Jurkat, Clone E6-1 (cell line): Measurements from ENCODE around the gene ZNF385D.
"Not testable (repeated sequence)": the region's sequence is repeated elsewhere in the genome, so short reads cannot be mapped to it uniquely, and the experiment has no call there.

ENCODE experiments used
- DNase-seq: peaks from one replicate; pipeline ENCODE4 v3.0.0-alpha.2; 2011; ENCODE audit warnings: low read depth, low spot score
- H3K4me3 ChIP-seq: 2 replicates; pipeline ENCODE4 v1.5.1; 2011; ENCODE audit warnings: mild to moderate bottlenecking, low read length, control low read depth, moderate library complexity

Gene ZNF385D

DNA sequence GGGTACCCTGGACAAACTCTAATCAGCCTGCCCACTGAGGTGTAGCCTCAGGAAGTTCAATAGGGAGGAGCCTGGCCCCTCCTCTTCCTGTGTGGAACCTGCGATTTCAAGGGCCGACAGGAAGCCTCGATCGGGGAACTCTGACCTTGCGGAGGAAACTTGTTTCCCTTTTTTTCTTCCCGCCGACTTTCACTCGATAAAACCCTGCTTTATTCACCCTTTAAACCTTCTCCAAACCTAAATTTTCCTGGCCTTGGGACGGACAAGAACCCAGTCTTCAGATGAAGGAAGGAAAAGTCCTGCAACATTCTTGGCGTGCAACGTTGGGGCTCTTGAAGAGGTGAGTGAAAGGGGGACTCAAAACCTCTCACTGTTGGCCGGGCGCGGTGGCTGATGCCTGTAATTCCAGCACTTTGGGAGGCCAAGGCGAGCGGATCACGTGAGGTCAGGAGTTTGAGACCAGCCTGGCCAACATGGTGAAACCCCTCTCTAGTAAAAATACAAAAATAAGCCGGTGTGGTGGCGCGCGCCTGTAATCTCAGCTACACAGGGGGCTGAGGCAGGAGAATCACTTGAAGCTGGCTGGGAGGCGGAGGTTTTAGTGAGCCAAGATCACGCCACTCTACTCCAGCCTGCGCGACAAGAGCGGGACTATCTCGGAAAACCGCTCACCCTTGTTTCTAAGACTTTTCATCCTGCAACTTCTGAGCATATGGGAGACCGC lies 208.2 kb downstream of the ZNF385D start:
- no peak for DNase-seq
- H3K4me3 ChIP-seq, result no peak overlapping the region

DNA sequence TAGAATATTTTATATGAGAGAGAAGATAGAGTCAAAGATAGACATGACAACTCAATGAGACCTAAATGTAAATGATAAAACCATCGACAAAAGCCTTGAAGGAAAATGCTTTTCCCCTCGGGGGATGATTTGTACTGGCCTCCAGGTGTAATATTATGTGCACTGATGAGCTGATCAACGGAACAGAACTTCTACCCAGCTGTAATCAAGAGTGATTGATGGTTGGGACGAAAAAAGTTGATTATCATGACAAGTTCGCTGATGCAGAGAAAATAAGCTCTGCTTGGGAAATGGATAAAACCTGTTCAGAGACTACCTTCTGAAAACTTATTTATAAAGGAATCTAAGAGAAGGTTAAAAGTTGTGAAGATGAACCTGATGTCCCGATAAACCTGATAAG lies 210.7 kb downstream of the ZNF385D start:
- no peak for DNase-seq
- no peak overlapping the region for H3K4me3 ChIP-seq

DNA sequence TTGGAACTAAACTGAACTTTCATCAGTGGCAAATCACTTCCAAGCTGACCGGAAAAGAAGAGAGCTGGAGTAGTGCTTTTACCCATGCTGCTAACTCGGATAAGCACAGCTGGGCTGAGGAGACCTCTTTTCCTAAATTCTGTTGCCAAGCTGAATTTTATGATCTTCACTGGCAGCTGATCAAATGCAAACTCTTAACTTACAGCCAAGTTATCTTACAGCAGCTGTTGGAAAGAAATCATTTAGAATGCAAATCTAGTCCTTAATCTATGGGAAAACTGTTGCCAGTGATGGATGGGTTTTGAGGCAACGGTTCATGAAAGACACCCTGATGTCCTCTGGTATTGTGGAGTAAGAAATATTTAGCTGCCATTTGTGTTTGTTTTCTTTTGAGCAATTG lies 216.5 kb downstream of the ZNF385D start:
- no peak overlapping the region for H3K4me3 ChIP-seq
- no peak for DNase-seq

DNA sequence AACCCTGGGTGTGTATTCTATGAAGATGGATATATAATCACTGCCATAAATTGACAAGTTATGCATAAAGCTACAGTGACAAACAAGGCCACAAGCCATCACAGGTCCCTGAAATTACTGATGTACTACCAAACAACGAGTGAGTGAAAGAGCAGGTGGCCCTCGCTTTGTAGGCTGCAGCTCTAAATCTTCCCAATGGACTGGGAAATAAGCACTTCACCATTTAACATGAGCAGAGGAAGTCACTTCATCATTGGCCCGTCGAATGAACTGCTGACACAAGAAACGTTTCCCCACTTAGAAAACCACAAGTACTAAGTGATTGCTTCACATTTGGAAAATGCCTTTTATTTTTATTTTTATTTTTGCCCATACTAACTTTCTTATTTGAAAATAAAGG lies 218.0 kb downstream of the ZNF385D start:
- H3K4me3 ChIP-seq, result no peak overlapping the region
- DNase-seq, result no peak

DNA sequence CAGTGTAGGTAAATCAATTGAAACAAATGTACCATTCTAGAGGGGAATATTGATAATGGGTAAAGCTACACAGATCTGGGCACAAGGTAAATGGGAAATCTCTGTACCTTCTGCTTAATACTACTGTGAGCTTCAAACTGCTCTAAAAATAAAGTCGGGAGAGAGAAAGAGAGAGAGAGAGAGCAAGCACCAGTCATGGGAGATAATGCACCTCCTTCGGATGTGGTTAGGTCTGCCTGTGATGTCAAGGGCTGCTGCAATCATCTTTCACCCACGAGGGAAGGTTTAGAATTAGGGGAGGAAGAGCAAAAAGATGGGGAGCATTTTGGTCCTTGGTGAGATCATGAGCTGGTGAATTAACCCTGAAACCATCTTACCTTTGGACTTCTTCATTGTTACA lies 219.1 kb downstream of the ZNF385D start:
- DNase-seq, result peak; percentile 68
- H3K4me3 ChIP-seq, result no peak overlapping the region

DNA sequence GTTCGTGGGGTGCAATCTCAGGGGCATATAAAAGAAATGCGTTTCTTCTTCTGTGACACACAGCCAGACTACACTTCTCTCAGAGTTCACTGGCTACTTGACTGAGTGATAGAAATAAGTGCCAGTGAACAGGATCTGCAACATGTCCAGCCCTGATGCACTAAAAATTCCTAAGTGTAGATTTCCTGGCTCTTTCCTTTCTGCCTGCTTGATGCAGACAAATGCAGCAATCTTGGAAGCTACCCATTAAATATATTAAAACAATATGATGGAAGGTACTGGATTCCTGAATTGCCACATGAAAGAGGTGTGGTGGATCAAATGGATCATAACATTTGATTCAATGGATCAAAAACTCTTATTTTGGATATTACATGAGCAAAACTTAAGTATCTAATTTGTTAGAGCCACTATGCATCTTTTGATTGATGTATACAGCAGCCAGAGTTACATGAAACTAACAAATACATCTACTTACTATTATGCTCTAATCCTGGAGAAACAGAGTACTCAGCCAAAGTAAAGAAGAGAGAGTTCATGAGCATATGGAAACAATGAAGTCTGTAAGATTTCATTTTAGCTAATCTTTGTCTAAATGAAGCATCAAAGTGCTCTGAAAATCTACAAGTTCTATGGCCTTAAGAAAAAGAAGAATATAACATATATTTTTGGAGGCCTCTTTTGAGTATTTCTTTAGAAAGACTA lies 222.6 kb downstream of the ZNF385D start:
- no peak overlapping the region for H3K4me3 ChIP-seq
- no peak for DNase-seq

DNA sequence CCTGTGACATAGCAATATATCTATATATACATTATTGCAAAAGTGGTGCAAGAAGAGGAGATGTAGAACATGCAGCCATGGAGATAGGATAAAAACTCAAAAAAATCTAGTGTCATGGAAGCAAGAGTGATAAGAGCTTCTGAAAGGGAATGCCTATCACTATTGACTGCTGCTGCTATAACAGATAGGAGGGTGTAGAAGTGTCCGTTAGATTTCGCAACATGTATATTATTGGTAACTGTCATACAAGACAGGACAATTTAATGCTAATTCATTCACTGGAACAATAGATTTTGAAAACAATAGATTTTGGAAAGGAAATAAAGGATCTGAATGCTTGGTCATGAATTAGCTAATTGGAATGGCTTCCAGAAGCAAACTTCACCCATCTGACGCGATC lies 224.5 kb downstream of the ZNF385D start:
- DNase-seq, result no peak
- H3K4me3 ChIP-seq, result no peak overlapping the region

DNA sequence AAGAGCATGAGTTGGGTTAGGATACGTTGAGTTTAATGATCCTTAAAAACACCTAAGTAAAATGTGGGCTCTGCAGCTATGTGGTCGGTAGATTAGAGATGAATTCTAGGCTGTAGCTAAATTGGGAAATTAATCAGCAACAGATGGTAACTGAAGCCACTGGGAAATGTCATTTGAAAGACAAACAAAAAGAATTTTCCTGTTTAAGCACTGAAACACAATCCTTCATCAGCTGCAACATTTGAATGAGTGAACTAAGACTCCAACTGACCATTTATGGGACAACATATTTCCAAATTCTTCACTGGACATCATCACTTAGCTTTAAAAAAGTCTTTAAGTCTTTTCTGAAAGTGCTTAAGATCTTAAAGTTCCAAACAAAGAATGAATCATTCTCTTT lies 226.9 kb downstream of the ZNF385D start:
- H3K4me3 ChIP-seq, result no peak overlapping the region
- no peak for DNase-seq

DNA sequence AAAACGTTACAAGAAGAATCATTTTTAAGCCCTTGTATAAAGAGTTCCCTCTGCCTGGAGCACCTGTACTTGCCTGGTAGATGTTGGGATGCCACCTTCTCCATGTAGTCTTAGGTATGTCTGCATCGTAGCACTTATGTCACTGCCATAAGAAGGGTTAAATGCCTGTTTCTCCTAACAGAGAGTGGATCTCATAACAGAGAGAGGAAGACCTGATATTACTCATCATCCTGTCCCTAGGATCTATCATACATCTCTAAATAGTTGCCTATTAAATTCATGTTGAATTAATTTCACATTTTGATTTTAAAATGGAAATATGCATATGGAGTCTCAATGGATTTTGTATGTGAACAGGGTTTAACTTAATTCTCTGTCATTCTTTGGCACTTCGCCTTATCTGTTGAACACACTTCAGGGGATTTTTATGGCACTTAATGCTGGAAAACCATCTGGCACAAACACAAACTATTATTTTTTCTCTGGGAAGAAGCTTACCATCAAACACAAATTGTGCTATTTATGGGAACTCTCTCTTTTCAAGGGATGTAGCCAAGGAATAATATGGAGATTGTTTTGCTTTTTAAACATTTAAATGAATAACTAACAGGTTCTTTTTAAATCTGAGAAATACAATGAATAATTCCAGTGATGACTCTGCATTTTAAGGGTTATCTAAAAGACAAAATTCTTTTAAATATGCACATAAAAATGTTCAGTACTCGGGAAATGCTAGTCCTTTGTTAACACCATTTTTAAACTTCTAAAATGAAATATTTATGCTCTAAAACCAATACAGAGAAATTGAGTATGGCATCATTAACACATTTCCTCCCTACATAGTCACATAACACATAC lies 230.7 kb downstream of the ZNF385D start:
- no peak overlapping the region for H3K4me3 ChIP-seq
- DNase-seq, result no peak

DNA sequence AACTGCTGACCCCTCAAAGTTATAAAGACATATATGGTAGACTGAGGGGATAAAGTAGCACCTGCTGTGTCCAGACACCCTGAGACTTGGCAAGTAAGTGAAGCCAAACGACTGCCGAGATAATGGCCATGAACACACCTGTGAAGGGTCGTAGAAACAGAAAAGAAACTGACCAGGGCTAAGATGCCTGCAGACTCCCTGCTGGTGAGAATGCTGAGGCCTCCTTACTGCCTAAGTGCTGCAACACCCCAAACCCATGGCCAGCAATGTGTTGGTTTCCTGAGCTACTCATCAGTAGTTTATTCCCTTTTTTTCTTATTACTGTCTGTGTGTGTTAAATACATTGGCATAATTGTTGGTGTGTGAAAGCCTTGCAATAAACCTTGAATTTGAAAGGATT lies 233.8 kb downstream of the ZNF385D start:
- DNase-seq, result no peak

DNA sequence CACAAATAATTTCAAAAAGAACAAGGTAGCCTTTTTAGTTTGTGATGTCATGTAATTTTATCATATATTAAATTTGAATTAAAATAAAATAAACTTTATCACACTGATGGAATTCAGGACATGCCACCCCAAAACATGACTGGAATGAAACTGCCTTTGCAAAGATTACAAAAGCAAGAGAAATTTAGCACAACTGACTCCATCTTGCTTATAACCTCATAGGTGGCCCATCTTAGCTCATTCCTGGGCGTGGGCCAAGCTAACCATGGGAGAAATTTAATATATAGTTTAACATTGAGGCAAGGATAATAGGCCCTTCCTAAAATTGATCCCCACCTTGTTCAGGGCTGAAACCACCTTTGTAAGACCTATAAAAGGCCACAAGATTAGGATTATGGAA lies 235.6 kb downstream of the ZNF385D start:
- H3K4me3 ChIP-seq, result no peak overlapping the region
- DNase-seq, result no peak

More for the DNA sequence above, 233.8 kb downstream of the ZNF385D start:
- H3K4me3 ChIP-seq, result no peak overlapping the region

DNA sequence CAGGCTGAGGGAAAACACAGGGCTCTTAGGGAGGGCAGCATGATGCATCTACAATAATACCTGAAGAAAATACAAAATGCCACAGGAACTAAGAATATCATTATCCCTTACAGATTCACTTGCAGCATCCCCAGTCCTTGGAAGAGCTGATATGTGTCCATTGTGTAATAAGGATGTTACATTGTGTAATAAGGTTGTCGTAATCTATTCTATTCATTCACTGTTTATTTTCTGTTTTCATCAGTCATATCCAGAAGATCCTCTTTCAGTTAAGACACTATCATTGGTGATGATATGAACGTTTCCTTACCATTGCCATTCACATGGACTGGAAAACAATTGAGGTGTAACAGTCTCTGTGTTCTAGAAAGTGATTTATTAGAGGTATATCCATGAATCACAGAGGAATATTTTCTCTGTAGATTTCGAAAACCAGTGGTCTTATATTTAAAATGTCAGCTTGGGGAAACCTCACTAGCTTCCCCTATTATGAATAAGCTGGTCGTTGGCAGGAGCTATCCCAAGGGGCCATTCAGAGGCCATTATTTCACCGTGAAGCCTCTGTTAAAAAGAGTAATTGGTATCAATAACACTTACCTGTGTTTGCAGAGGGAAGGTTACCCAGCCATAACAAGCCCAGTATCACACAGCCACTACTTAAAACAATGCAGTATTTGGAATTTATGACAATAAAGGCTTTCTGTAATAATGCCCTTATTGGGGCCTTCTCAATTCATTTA lies 241.1 kb downstream of the ZNF385D start:
- no peak overlapping the region for H3K4me3 ChIP-seq
- no peak for DNase-seq

DNA sequence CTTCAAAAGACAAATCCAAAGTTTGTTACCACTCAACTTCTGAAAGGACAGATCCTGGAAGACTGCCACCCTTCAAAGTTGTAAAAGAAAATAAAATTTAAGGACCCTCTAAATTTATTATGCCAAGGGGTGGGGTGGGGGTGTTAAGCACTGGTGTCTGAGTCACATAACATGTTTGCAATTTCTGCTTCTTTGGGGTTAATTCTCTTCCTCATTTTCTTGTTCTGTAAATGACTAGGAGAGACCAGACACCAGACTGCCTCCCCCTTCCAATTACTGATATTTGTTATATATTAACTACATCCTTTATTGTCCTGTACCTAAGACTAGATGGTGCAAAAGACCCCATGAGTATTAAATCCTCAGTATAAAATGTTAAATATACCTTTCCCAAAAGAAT lies 242.8 kb downstream of the ZNF385D start:
- H3K4me3 ChIP-seq, result no peak overlapping the region
- no peak for DNase-seq

DNA sequence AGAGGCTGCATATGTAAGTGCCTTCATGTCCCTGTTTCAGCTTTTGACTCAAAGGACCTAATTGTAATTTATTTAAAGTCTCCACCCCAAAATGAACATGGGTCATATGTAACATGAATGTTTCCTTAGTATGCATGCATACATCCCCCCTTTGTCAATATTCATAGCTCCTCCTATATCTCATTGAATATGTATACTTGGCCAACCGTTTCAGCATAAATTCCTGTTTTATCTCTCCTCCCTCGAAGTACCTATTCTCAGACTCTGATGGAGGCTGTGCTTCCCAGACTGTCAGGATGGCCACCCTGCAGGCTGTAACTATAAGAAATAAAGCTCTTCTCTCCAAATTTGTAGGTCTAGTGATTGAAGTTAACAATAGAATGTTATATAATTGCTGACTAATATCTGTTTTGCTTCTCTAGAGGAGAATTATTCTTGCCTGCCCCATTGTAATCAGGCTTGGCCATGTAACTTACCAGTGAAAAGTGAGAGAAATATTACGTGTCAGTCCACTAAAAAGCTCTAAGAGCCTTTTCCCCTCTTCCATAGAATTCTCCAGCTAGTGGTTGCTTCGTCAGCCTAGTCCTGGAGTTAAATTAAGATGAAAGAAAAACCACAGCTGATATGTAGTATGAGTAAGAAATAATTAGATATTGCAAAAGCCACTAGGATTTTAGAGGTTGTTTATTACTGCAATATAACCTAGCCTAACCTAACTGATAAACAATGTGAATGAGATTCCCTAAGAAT lies 245.1 kb downstream of the ZNF385D start:
- no peak for DNase-seq
- H3K4me3 ChIP-seq, result no peak overlapping the region

DNA sequence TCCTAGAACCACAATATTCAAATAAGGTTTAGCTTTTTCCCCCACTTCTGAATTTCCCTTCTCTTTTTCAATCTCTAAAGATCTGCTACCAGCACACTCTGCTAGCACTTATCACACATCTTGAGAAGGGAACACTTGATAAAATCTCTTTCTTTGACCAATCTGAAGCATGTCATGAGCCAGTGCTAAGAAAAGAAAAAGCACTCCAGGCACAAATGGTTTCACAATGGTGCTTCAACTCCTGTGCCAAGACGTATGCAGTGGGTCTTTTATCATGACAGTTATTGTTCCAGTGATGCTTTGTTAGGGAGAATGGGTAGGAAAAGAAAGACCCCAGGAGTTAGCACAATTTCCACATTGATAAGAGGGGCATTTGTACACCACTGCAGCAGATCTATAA lies 248.4 kb downstream of the ZNF385D start:
- no peak overlapping the region for H3K4me3 ChIP-seq
- no peak for DNase-seq

DNA sequence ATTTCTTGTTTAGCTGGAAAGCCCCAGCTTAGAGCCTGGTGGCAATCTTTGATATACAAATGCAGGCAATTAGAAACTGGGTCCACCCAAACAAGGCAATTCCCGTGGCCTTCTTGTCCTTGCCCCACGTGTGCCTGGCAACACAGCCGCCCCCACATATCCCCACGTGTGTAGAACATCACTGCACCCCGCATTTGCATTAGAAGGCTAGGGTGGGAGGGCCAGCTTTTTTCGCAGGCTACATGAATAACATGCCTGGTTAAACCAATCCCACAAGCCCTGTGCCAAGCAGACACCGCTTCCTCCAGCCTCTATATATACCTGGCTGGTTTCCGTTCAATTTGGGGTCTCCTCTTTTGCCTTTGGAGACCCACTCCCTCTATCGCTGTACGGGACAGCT lies 250.2 kb downstream of the ZNF385D start:
- no peak for DNase-seq
- no peak overlapping the region for H3K4me3 ChIP-seq

DNA sequence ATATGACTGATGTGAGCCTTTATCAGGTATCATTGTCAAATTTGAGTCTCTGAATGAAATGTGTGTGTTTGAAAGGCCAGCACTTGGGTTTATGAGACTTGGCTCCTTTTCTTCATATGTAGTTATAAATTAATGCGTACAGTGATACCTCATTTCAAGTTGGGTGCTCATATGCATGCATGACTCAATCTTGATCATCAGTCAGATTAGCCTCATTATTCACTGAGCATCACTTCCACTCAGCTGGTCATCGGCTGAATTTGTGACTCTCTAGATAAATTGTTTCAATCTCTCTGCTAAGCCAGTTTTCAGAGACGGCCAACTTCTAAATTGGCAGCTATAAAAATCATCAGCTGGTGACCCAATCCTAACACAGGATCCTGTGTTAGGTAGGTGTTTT lies 260.3 kb downstream of the ZNF385D start:
- not testable (repeated sequence) for H3K4me3 ChIP-seq, DNase-seq

DNA sequence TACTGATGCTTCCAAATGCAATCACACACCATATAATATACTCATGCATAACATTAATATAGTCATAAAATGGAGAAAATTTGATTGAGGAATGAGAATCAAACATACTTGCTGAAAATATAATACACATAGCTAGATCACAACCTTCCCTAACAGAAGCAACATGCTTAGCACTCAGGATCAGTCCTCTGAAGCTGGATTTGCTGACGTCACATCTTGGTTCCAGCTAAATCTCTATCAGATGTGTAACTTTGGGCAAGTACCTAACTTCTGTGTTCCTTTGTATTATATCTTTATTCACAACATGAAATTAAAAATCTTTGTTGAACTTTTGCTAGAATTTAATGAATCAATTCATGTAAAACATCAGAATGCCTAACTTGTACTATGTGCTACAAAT lies 263.5 kb downstream of the ZNF385D start:
- no peak overlapping the region for H3K4me3 ChIP-seq
- no peak for DNase-seq
